HepG2 (cell line): ENCODE results near the gene VRK2. TPM values are rescaled to one million over a fixed set of nuclear protein-coding genes. Genes with fewer than 3 reads are reported as not detected.
A peak's percentile ranks its signal among the peaks of the same experiment; 100 is the strongest.
"Not testable (repeated sequence)": the region's sequence is repeated elsewhere in the genome, so short reads cannot be mapped to it uniquely, and the experiment has no call there.

Experiments used
- ATF7-NPFF ChIP-seq: sonication (generic); formaldehyde crosslinking; IDR thresholded peaks from 2 replicates; pipeline ENCODE4 v1.8.1; 2023; ENCODE audit warnings: mild to moderate bottlenecking, low read depth, missing genetic modification reagents, moderate library complexity
- BCL6 ChIP-seq: IDR thresholded peaks from 2 replicates; pipeline ENCODE4 v1.6.1; 2016; ENCODE audit warnings: missing genetic modification reagents, missing compliant biosample characterization
- CREB1 ChIP-seq, 2 experiments: fragments of 450-650 bp in 1 of 2; IDR thresholded peaks; 2 replicates each; pipeline ENCODE4 v1.6.1; 2016 to 2017; ENCODE audit warnings: control low read depth in 1 of 2, mild to moderate bottlenecking in 1 of 2, missing compliant biosample characterization in 1 of 2, missing genetic modification characterization in 1 of 2
- FOXA3 ChIP-seq: IDR thresholded peaks from 2 replicates; pipeline ENCODE4 v1.6.1; 2016; ENCODE audit warnings: missing genetic modification reagents, missing compliant biosample characterization
- FOXK1 ChIP-seq: sonication (generic); formaldehyde crosslinking; IDR thresholded peaks from 2 replicates; pipeline ENCODE4 v1.4.0; 2020; ENCODE audit warnings: low read depth, missing genetic modification reagents, borderline replicate concordance
- FOXO1 ChIP-seq: sonication (generic); formaldehyde crosslinking; IDR thresholded peaks from 2 replicates; pipeline ENCODE4 v1.4.0; 2020; ENCODE audit warnings: missing genetic modification reagents
- FOXP1 ChIP-seq, 2 experiments: fragments of 450-650 bp in 1 of 2; IDR thresholded peaks; 2 replicates each; pipeline ENCODE4 v1.6.1; 2017 to 2018; ENCODE audit warnings: antibody characterized with exemption in 1 of 2
- GABPA ChIP-seq, 2 experiments: IDR thresholded peaks; 2 replicates each; pipeline ENCODE4 v1.6.1; 2011 to 2016; ENCODE audit warnings: low read depth in 2 of 2, low read length in 1 of 2, missing biosample characterization in 1 of 2, missing genetic modification characterization in 1 of 2
- KDM1A ChIP-seq: IDR thresholded peaks from 2 replicates; pipeline ENCODE4 v1.6.1; 2016; ENCODE audit warnings: missing compliant biosample characterization
- POGZ ChIP-seq: sonication (generic); formaldehyde crosslinking; IDR thresholded peaks from 2 replicates; pipeline ENCODE4 v1.4.0; 2020; ENCODE audit warnings: mild to moderate bottlenecking, missing genetic modification reagents
- SAP130 ChIP-seq: IDR thresholded peaks from 2 replicates; pipeline ENCODE4 v1.6.1; 2016; ENCODE audit warnings: low read depth
- SMAD3 ChIP-seq: sonication (generic); formaldehyde crosslinking; IDR thresholded peaks from 2 replicates; pipeline ENCODE4 v1.4.0; 2020; ENCODE audit warnings: missing genetic modification reagents
- TBX3 ChIP-seq: fragments of 450-650 bp; IDR thresholded peaks from 2 replicates; pipeline ENCODE4 v1.6.1; 2017; ENCODE audit warnings: antibody characterized with exemption, mild to moderate bottlenecking, inconsistent platforms, borderline replicate concordance
- ZBTB20 ChIP-seq: sonication (generic); formaldehyde crosslinking; IDR thresholded peaks from 2 replicates; pipeline ENCODE4 v1.8.1; 2023; ENCODE audit warnings: missing genetic modification reagents, low read depth, mild to moderate bottlenecking, borderline replicate concordance
- ZNF556 ChIP-seq: sonication (generic); formaldehyde crosslinking; IDR thresholded peaks from 2 replicates; pipeline ENCODE4 v1.4.0; 2020; ENCODE audit warnings: mild to moderate bottlenecking, missing genetic modification reagents, borderline replicate concordance
- ZNF644 ChIP-seq: IDR thresholded peaks from 2 replicates; pipeline ENCODE4 v1.6.1; 2016; ENCODE audit warnings: low read depth
- ZSCAN9 ChIP-seq: IDR thresholded peaks from 2 replicates; pipeline ENCODE4 v1.6.1; 2016; ENCODE audit warnings: borderline replicate concordance
- polyA plus RNA-seq, 8 experiments: library from polyadenylated mRNA; depleted of rRNA in 3 of 8; stranded (reverse) in 7 of 8; unstranded in 1 of 8; fragments of >200 nt; fragmentation: Illumina TruSeq in 4 of 8; extraction: Trizol in 4 of 8; gene quantifications; 2 replicates each; pipeline versions ENCODE4 v1.2.1 to v1.2.3, GENCODE V29; 2011 to 2016; ENCODE audit warnings: low read depth in 4 of 8, missing spikeins in 1 of 8, mixed read lengths in 1 of 8; ENCODE audit not compliant: insufficient read depth in 1 of 8
- total RNA-seq, 5 experiments: library from RNA; depleted of rRNA; stranded (reverse); fragments of >200 nt; fragmentation: Illumina TruSeq; extraction: Trizol; gene quantifications; 2 replicates each; pipeline ENCODE4 v1.2.3, GENCODE V29; 2016; ENCODE audit warnings: low read depth in 1 of 5
- TF ChIP-seq, protein P1 (sequence below): sonication (generic); formaldehyde crosslinking; IDR thresholded peaks from 2 replicates; pipeline ENCODE4 v1.4.0; 2020; ENCODE audit warnings: missing genetic modification reagents, borderline replicate concordance
- TF ChIP-seq, protein P2 (sequence below): IDR thresholded peaks from 2 replicates; pipeline ENCODE4 v1.6.1; 2016
- TF ChIP-seq, protein P3 (sequence below): IDR thresholded peaks from 2 replicates; pipeline ENCODE4 v1.4.0; 2020; ENCODE audit warnings: mild to moderate bottlenecking, missing genetic modification reagents

Gene VRK2
- total and polyA plus RNA-seq, 2 of the 13 experiments (the other 11 are each of a cell fraction or from before 2014, with no cell fraction given), result 13.3 to 29.1 TPM

GRCh38 chr2:58170334-58170933 is 123.8 kb downstream of the VRK2 start (continued):
- TF ChIP-seq, protein P1, sequence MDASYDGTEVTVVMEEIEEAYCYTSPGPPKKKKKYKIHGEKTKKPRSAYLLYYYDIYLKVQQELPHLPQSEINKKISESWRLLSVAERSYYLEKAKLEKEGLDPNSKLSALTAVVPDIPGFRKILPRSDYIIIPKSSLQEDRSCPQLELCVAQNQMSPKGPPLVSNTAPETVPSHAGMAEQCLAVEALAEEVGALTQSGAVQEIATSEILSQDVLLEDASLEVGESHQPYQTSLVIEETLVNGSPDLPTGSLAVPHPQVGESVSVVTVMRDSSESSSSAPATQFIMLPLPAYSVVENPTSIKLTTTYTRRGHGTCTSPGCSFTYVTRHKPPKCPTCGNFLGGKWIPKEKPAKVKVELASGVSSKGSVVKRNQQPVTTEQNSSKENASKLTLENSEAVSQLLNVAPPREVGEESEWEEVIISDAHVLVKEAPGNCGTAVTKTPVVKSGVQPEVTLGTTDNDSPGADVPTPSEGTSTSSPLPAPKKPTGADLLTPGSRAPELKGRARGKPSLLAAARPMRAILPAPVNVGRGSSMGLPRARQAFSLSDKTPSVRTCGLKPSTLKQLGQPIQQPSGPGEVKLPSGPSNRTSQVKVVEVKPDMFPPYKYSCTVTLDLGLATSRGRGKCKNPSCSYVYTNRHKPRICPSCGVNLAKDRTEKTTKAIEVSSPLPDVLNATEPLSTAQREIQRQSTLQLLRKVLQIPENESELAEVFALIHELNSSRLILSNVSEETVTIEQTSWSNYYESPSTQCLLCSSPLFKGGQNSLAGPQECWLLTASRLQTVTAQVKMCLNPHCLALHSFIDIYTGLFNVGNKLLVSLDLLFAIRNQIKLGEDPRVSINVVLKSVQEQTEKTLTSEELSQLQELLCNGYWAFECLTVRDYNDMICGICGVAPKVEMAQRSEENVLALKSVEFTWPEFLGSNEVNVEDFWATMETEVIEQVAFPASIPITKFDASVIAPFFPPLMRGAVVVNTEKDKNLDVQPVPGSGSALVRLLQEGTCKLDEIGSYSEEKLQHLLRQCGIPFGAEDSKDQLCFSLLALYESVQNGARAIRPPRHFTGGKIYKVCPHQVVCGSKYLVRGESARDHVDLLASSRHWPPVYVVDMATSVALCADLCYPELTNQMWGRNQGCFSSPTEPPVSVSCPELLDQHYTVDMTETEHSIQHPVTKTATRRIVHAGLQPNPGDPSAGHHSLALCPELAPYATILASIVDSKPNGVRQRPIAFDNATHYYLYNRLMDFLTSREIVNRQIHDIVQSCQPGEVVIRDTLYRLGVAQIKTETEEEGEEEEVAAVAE, result peak; percentile 55; the same call in 1 of the 2 replicates
- TF ChIP-seq FOXA3 (CRISPR knock-in tag) (peak; percentile 95), ZBTB20 (CRISPR knock-in tag) (peak; percentile 94), SAP130 (CRISPR knock-in tag) (peak; percentile 51; the same call in 1 of the 2 replicates), SMAD3 (peak; percentile 83; the same call in 1 of the 2 replicates), TBX3 (peak; percentile 47; the same call in 1 of the 2 replicates), POGZ (CRISPR knock-in tag) (0 out of 2 replicates have a peak, but pooled peaks have one; percentile 54), BCL6 (CRISPR knock-in tag) (peak; percentile 78; the same call in 1 of the 2 replicates), FOXP1 (IDR thresholded peaks at IDR 0.05) (peak; percentile 65; the same call in 1 of the 2 replicates), FOXP1 (CRISPR knock-in tag; IDR thresholded peaks at IDR 0.05) (peak; percentile 98), FOXK1 (CRISPR knock-in tag) (0 out of 2 replicates have a peak, but pooled peaks have one; percentile 73), FOXO1 (peak; percentile 67; the same call in 1 of the 2 replicates), KDM1A (CRISPR knock-in tag) (peak; percentile 46; the same call in 1 of the 2 replicates), ZNF644 (CRISPR knock-in tag) (0 out of 2 replicates have a peak, but pooled peaks have one; percentile 17), ZNF556 (CRISPR knock-in tag) (peak; percentile 33; the same call in 1 of the 2 replicates), ATF7-NPFF (0 out of 2 replicates have a peak, but pooled peaks have one; percentile 26), CREB1 (CRISPR knock-in tag; IDR thresholded peaks at IDR 0.05) (peak; percentile 44), GABPA (CRISPR knock-in tag; IDR thresholded peaks at IDR 0.05; ENCODE audit: low read depth) (peak; percentile 25; the same call in 1 of the 2 replicates), ZSCAN9 (peak; percentile 92)
- TF ChIP-seq, protein P2, sequence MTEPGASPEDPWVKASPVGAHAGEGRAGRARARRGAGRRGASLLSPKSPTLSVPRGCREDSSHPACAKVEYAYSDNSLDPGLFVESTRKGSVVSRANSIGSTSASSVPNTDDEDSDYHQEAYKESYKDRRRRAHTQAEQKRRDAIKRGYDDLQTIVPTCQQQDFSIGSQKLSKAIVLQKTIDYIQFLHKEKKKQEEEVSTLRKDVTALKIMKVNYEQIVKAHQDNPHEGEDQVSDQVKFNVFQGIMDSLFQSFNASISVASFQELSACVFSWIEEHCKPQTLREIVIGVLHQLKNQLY, result peak; percentile 43; the same call in 1 of the 2 replicates
- TF ChIP-seq, protein P3, sequence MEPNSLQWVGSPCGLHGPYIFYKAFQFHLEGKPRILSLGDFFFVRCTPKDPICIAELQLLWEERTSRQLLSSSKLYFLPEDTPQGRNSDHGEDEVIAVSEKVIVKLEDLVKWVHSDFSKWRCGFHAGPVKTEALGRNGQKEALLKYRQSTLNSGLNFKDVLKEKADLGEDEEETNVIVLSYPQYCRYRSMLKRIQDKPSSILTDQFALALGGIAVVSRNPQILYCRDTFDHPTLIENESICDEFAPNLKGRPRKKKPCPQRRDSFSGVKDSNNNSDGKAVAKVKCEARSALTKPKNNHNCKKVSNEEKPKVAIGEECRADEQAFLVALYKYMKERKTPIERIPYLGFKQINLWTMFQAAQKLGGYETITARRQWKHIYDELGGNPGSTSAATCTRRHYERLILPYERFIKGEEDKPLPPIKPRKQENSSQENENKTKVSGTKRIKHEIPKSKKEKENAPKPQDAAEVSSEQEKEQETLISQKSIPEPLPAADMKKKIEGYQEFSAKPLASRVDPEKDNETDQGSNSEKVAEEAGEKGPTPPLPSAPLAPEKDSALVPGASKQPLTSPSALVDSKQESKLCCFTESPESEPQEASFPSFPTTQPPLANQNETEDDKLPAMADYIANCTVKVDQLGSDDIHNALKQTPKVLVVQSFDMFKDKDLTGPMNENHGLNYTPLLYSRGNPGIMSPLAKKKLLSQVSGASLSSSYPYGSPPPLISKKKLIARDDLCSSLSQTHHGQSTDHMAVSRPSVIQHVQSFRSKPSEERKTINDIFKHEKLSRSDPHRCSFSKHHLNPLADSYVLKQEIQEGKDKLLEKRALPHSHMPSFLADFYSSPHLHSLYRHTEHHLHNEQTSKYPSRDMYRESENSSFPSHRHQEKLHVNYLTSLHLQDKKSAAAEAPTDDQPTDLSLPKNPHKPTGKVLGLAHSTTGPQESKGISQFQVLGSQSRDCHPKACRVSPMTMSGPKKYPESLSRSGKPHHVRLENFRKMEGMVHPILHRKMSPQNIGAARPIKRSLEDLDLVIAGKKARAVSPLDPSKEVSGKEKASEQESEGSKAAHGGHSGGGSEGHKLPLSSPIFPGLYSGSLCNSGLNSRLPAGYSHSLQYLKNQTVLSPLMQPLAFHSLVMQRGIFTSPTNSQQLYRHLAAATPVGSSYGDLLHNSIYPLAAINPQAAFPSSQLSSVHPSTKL, result peak; percentile 97
- TF ChIP-seq CREB1 (IDR thresholded peaks at IDR 0.05); GABPA (IDR thresholded peaks at IDR 0.05; ENCODE audit: low read depth, low read length): not testable (repeated sequence)
